Kidney epithelial cell (primary cell): ENCODE measurements around the gene CLDN19. TPM values are rescaled to one million over a fixed set of nuclear protein-coding genes. Genes with fewer than 3 reads are reported as not detected.
"Not testable (repeated sequence)": the region's sequence is repeated elsewhere in the genome, so short reads cannot be mapped to it uniquely, and the experiment has no call there.

Experiments used
- DNase-seq: peaks from one replicate; pipeline ENCODE4 v3.0.0-alpha.2; 2010; ENCODE audit warnings: low read depth
- H3K27me3 ChIP-seq: 2 replicates; pipeline ENCODE4 v1.6.0; 2011; ENCODE audit warnings: low read length; ENCODE audit not compliant: control insufficient read depth, insufficient read depth
- H3K36me3 ChIP-seq: 2 replicates; pipeline ENCODE4 v1.5.1; 2011; ENCODE audit warnings: low read length; ENCODE audit not compliant: control insufficient read depth, insufficient read depth
- H3K4me3 ChIP-seq: 2 replicates; pipeline ENCODE4 v1.5.1; 2011; ENCODE audit warnings: low read depth, mild to moderate bottlenecking, control low read depth, low read length
- CTCF ChIP-seq: IDR thresholded peaks from 2 replicates; pipeline ENCODE4 v1.5.1; 2011; ENCODE audit warnings: mild to moderate bottlenecking, moderate library complexity, low read length, control low read depth, inconsistent platforms; ENCODE audit not compliant: insufficient read depth, poor library complexity, severe bottlenecking
- total RNA-seq: library from RNA; depleted of rRNA; stranded (reverse); fragments of >200 nt; gene quantifications from 2 replicates; pipeline ENCODE4 v1.2.3, GENCODE V29; 2015

The CLDN19 gene
- total RNA-seq, 1 donor from 2014 or later = 0.08 TPM

GRCh38 chr1:42758641-42759040 lies 18.6 kb upstream of the CLDN19 start:
- no peak for TF ChIP-seq CTCF
- DNase-seq = no peak
- Histone ChIP-seq H3K27me3 (no peaks in the 10 kb centered on the region), H3K4me3 (no peak overlapping the region), H3K36me3 (peaks cover 2% of the 10 kb centered on the region)

- no peak overlapping the region for H3K4me3 ChIP-seq
- TF ChIP-seq CTCF = no peak
These were observed 17.8 kb upstream of the CLDN19 start for GRCh38 chr1:42757892-42758275.

GRCh38 chr1:42756956-42757891 lies 17.2 kb upstream of the CLDN19 start:
- H3K36me3 ChIP-seq = peaks cover 5% of the 10 kb centered on the region
- peak; percentile 39 for DNase-seq

More at GRCh38 chr1:42757892-42758275, 17.8 kb upstream of the CLDN19 start:
- H3K27me3 ChIP-seq = no peaks in the 10 kb centered on the region
- no peak for DNase-seq
- H3K36me3 ChIP-seq = peaks cover 2% of the 10 kb centered on the region

GRCh38 chr1:42753070-42753469 lies 13.0 kb upstream of the CLDN19 start:
- TF ChIP-seq CTCF = no peak
- H3K27me3 ChIP-seq = no peaks in the 10 kb centered on the region
- no peak for DNase-seq
- H3K4me3 ChIP-seq = no peak overlapping the region
- peaks cover 8% of the 10 kb centered on the region for H3K36me3 ChIP-seq

More at GRCh38 chr1:42756956-42757891, 17.2 kb upstream of the CLDN19 start:
- Histone ChIP-seq H3K4me3 (no peak overlapping the region), H3K27me3 (no peaks in the 10 kb centered on the region)
- peak; percentile 73 for TF ChIP-seq CTCF

- no peak for DNase-seq
- peaks cover 8% of the 10 kb centered on the region for H3K36me3 ChIP-seq
- TF ChIP-seq CTCF = no peak
- H3K27me3 ChIP-seq = no peaks in the 10 kb centered on the region
- no peak overlapping the region for H3K4me3 ChIP-seq
These were observed 12.2 kb upstream of the CLDN19 start for GRCh38 chr1:42752284-42752683.

GRCh38 chr1:42751511-42752070 lies 11.6 kb upstream of the CLDN19 start:
- H3K27me3 ChIP-seq, DNase-seq, H3K4me3 ChIP-seq, H3K36me3 ChIP-seq: not testable (repeated sequence)
